CD8-positive, alpha-beta memory T cell (primary cell): ENCODE measurements around the gene ATG2A. TPM values are rescaled to one million over a fixed set of nuclear protein-coding genes. Genes with fewer than 3 reads are reported as not detected.

Source experiments
- CTCF ChIA-PET: fragments of 350-600 bp; sonication (Branson Sonifier 250); formaldehyde crosslinking; loops from one replicate; lab custom pipeline; 2021; ENCODE audit warnings: antibody characterized with exemption; lab: Charles Lee
- POLR2A ChIA-PET: fragments of 350-600 bp; sonication (Branson Sonifier 250); formaldehyde crosslinking; loops from one replicate; lab custom pipeline; 2021; ENCODE audit warnings: antibody characterized with exemption; lab: Charles Lee
- DNase-seq, 5 donors: peaks; one replicate each; pipeline versions ENCODE4 v3.0.0 to v3.0.0-alpha.2; 2020 to 2022; ENCODE audit warnings: mixed read lengths in 1 of 5
- H3K27ac ChIP-seq: one replicate; pipeline ENCODE4 v1.7.0; 2013; ENCODE audit warnings: low read depth, mild to moderate bottlenecking, low read length, moderate library complexity
- H3K27me3 ChIP-seq: 2 replicates; pipeline ENCODE4 v1.7.0; 2013; ENCODE audit warnings: low read length, mild to moderate bottlenecking; ENCODE audit not compliant: insufficient read depth, poor library complexity, severe bottlenecking
- H3K36me3 ChIP-seq: 2 replicates; pipeline ENCODE4 v1.7.0; 2013; ENCODE audit warnings: mild to moderate bottlenecking, low read length, moderate library complexity; ENCODE audit not compliant: insufficient read depth
- H3K4me1 ChIP-seq: 2 replicates; pipeline ENCODE4 v1.7.0; 2013; ENCODE audit warnings: mild to moderate bottlenecking, low read length, moderate library complexity; ENCODE audit not compliant: insufficient read depth
- H3K4me3 ChIP-seq: 2 replicates; pipeline ENCODE4 v1.7.0; 2013; ENCODE audit warnings: mild to moderate bottlenecking, low read length
- H3K9me3 ChIP-seq: 2 replicates; pipeline ENCODE4 v1.7.0; 2013; ENCODE audit warnings: mild to moderate bottlenecking, low read length
- H3K27ac Mint-ChIP-seq, 8 donors: one replicate each; pipeline ENCODE4 v1.8.0; 2020 to 2021; ENCODE audit warnings: mixed read lengths in 8 of 8, mild to moderate bottlenecking in 6 of 8, inconsistent platforms in 3 of 8, moderate library complexity in 3 of 8
- H3K27me3 Mint-ChIP-seq, 2 donors: one replicate each; pipeline ENCODE4 v1.8.0; 2020 to 2021; ENCODE audit warnings: mixed read lengths in 2 of 2, mild to moderate bottlenecking in 1 of 2, moderate library complexity in 1 of 2
- H3K36me3 Mint-ChIP-seq, 3 donors: one replicate each; pipeline ENCODE4 v1.8.0; 2020 to 2021; ENCODE audit warnings: mixed read lengths in 3 of 3, inconsistent platforms in 1 of 3, mild to moderate bottlenecking in 1 of 3
- H3K4me1 Mint-ChIP-seq, 3 donors: one replicate each; pipeline ENCODE4 v1.8.0; 2020 to 2021; ENCODE audit warnings: mixed read lengths in 3 of 3, inconsistent platforms in 1 of 3, mild to moderate bottlenecking in 1 of 3
- H3K4me3 Mint-ChIP-seq, 7 donors: one replicate each; pipeline ENCODE4 v1.8.0; 2020 to 2021; ENCODE audit warnings: mixed read lengths in 7 of 7, mild to moderate bottlenecking in 6 of 7, moderate library complexity in 4 of 7, inconsistent platforms in 2 of 7
- H3K9me3 Mint-ChIP-seq, 5 donors: one replicate each; pipeline ENCODE4 v1.8.0; 2020 to 2022; ENCODE audit warnings: mixed read lengths in 5 of 5, mild to moderate bottlenecking in 3 of 5, moderate library complexity in 2 of 5, inconsistent platforms in 1 of 5
- polyA plus RNA-seq: library from polyadenylated mRNA; unstranded; fragments of 300-500 nt; fragmentation: Illumina TruSeq; gene quantifications from one replicate; pipeline ENCODE4 v1.2.3, GENCODE V29; 2021
- total RNA-seq, 2 experiments: library from RNA; stranded (reverse); gene quantifications; one replicate each; pipeline ENCODE4 v1.2.3, GENCODE V29; 2021

ATG2A gene
- total and polyA plus RNA-seq, 3 experiments from 2014 or later, result 7.6 to 27.0 (median 25.7) TPM

GRCh38 chr11:64915376-64915887, 1.6 kb downstream of the ATG2A start:
- peaks cover 21% of the 10 kb centered on the region for H3K36me3 ChIP-seq
- POLR2A ChIA-PET, result interaction anchor here (0.5 to 1.6 kb wide), 5 partner anchors 9 to 206 kb away, joined by 3 to 8 read pairs (median 3); partner anchors contain the start of genes ARL2, PPP2R5B and SF1
- no peak for DNase-seq

GRCh38 chr11:64914123-64914522, 2.9 kb downstream of the ATG2A start:
- H3K36me3 Mint-ChIP-seq, result peaks cover 0 to 64% (median 0%) of the 10 kb centered on the region in 3 donors
- Histone ChIP-seq H3K9me3 (no peaks in the 10 kb centered on the region), H3K36me3 (peaks cover 21% of the 10 kb centered on the region), H3K4me3 (no peak overlapping the region), H3K4me1 (peaks cover 24% of the 10 kb centered on the region), H3K27me3 (no peaks in the 10 kb centered on the region), H3K27ac (no peak overlapping the region)
- peaks cover 24 to 39% (median 24%) of the 10 kb centered on the region in 3 donors for H3K4me1 Mint-ChIP-seq
- peak overlapping the region in 4 of 8 donors; percentile 12 to 82 (median 74) for H3K27ac Mint-ChIP-seq
- ChIA-PET CTCF (interaction anchor here (1.4 kb wide), 1 partner anchor 20 kb away, joined by 5 read pairs; no protein-coding TSS in a partner anchor), POLR2A (interaction anchor here (1.2 kb wide), 1 partner anchor 11 kb away, joined by 3 read pairs; the partner anchor contains the start of gene PPP2R5B)
- no peaks in the 10 kb centered on the region for H3K9me3 Mint-ChIP-seq
- H3K27me3 Mint-ChIP-seq, result no peaks in the 10 kb centered on the region
- no peak for DNase-seq
- peak overlapping the region in 1 of 7 donors; percentile 84 for H3K4me3 Mint-ChIP-seq

More at GRCh38 chr11:64915376-64915887, 1.6 kb downstream of the ATG2A start:
- H3K27ac Mint-ChIP-seq, result peak overlapping the region in 6 of 8 donors; percentile 76 to 99 (median 98)
- peak overlapping the region; percentile 96 for H3K27ac ChIP-seq
- H3K4me1 ChIP-seq, result peaks cover 24% of the 10 kb centered on the region
- peaks cover 0 to 52% (median 0%) of the 10 kb centered on the region in 3 donors for H3K36me3 Mint-ChIP-seq
- H3K9me3 ChIP-seq, result no peaks in the 10 kb centered on the region
- H3K27me3 Mint-ChIP-seq, result no peaks in the 10 kb centered on the region
- peak overlapping the region; percentile 84 to 97 (median 95) for H3K4me3 Mint-ChIP-seq
- no peaks in the 10 kb centered on the region for H3K27me3 ChIP-seq
- H3K9me3 Mint-ChIP-seq, result no peaks in the 10 kb centered on the region
- CTCF ChIA-PET, result interaction anchor here (1.3 to 1.5 kb wide), 3 partner anchors 21 to 46 kb away, joined by 4 to 5 read pairs (median 4); no protein-coding TSS in a partner anchor
- peak overlapping the region; percentile 94 for H3K4me3 ChIP-seq
- H3K4me1 Mint-ChIP-seq, result peaks cover 24 to 39% (median 24%) of the 10 kb centered on the region in 3 donors

- H3K36me3 ChIP-seq, result peaks cover 21% of the 10 kb centered on the region
Observed at GRCh38 chr11:64913171-64913727, 3.8 kb downstream of the ATG2A start.

GRCh38 chr11:64911689-64912088, 5.3 kb downstream of the ATG2A start:
- peaks cover 14 to 24% (median 17%) of the 10 kb centered on the region in 3 donors for H3K4me1 Mint-ChIP-seq

More at GRCh38 chr11:64913171-64913727, 3.8 kb downstream of the ATG2A start:
- H3K4me1 Mint-ChIP-seq, result peaks cover 24 to 39% (median 24%) of the 10 kb centered on the region in 3 donors
- no peak overlapping the region for H3K27ac Mint-ChIP-seq
- H3K9me3 Mint-ChIP-seq, result no peaks in the 10 kb centered on the region
- POLR2A ChIA-PET, result interaction anchor here (1.2 kb wide), 1 partner anchor 12 kb away, joined by 3 read pairs; the partner anchor contains the start of gene PPP2R5B
- no peak overlapping the region for H3K27ac ChIP-seq
- H3K9me3 ChIP-seq, result no peaks in the 10 kb centered on the region
- peak overlapping the region in 2 of 7 donors; percentile 27 to 54 for H3K4me3 Mint-ChIP-seq
- H3K4me1 ChIP-seq, result peaks cover 24% of the 10 kb centered on the region
- peaks cover 0 to 72% (median 0%) of the 10 kb centered on the region in 3 donors for H3K36me3 Mint-ChIP-seq
- H3K27me3 ChIP-seq, result no peaks in the 10 kb centered on the region
- H3K27me3 Mint-ChIP-seq, result no peaks in the 10 kb centered on the region
- no peak for DNase-seq
- CTCF ChIA-PET, result no interaction called here
- no peak overlapping the region for H3K4me3 ChIP-seq

GRCh38 chr11:64911142-64911541, 5.9 kb downstream of the ATG2A start:
- ChIA-PET CTCF (interaction anchor here (1.5 kb wide), 2 partner anchors 13 to 17 kb away, joined by 3 to 5 read pairs; partner anchors contain the start of gene PPP2R5B), POLR2A (no interaction called here)
- Histone ChIP-seq H3K4me3 (no peak overlapping the region), H3K4me1 (peaks cover 13% of the 10 kb centered on the region), H3K36me3 (peaks cover 21% of the 10 kb centered on the region), H3K9me3 (no peaks in the 10 kb centered on the region), H3K27me3 (no peaks in the 10 kb centered on the region), H3K27ac (no peak overlapping the region)
- Mint-ChIP-seq H3K9me3 (no peaks in the 10 kb centered on the region), H3K27me3 (no peaks in the 10 kb centered on the region), H3K4me3 (no peak overlapping the region), H3K4me1 (peaks cover 9 to 19% (median 12%) of the 10 kb centered on the region in 3 donors), H3K36me3 (peaks cover 0 to 80% (median 5%) of the 10 kb centered on the region in 3 donors), H3K27ac (peak overlapping the region in 1 of 8 donors; percentile 23)
- no peak for DNase-seq

More at GRCh38 chr11:64911689-64912088, 5.3 kb downstream of the ATG2A start:
- Histone ChIP-seq H3K4me3 (no peak overlapping the region), H3K27me3 (no peaks in the 10 kb centered on the region), H3K9me3 (no peaks in the 10 kb centered on the region), H3K27ac (no peak overlapping the region), H3K36me3 (peaks cover 21% of the 10 kb centered on the region), H3K4me1 (peaks cover 15% of the 10 kb centered on the region)
- peak overlapping the region in 2 of 8 donors; percentile 23 to 79 for H3K27ac Mint-ChIP-seq
- DNase-seq, result no peak
- ChIA-PET POLR2A (interaction anchor here (0.9 kb wide), 1 partner anchor 30 kb away, joined by 4 read pairs; no protein-coding TSS in a partner anchor), CTCF (interaction anchor here (0.9 to 1.5 kb wide), 3 partner anchors 13 to 63 kb away, joined by 3 to 5 read pairs (median 3); partner anchors contain the start of gene PPP2R5B)
- no peak overlapping the region for H3K4me3 Mint-ChIP-seq
- H3K9me3 Mint-ChIP-seq, result no peaks in the 10 kb centered on the region
- no peaks in the 10 kb centered on the region for H3K27me3 Mint-ChIP-seq
- H3K36me3 Mint-ChIP-seq, result peaks cover 0 to 83% (median 5%) of the 10 kb centered on the region in 3 donors

GRCh38 chr11:64910451-64911093, 6.4 kb downstream of the ATG2A start:
- Histone ChIP-seq H3K4me3 (no peak overlapping the region), H3K36me3 (peaks cover 24% of the 10 kb centered on the region), H3K27ac (no peak overlapping the region), H3K4me1 (peaks cover 8% of the 10 kb centered on the region), H3K27me3 (no peaks in the 10 kb centered on the region), H3K9me3 (no peaks in the 10 kb centered on the region)
- no peaks in the 10 kb centered on the region for H3K27me3 Mint-ChIP-seq
- H3K9me3 Mint-ChIP-seq, result no peaks in the 10 kb centered on the region
- ChIA-PET CTCF (no interaction called here), POLR2A (no interaction called here)
- H3K4me1 Mint-ChIP-seq, result peaks cover 5 to 13% (median 6%) of the 10 kb centered on the region in 3 donors
- peaks cover 0 to 82% (median 5%) of the 10 kb centered on the region in 3 donors for H3K36me3 Mint-ChIP-seq
- no peak for DNase-seq
- peak overlapping the region in 1 of 8 donors; percentile 93 for H3K27ac Mint-ChIP-seq
- H3K4me3 Mint-ChIP-seq, result no peak overlapping the region

GRCh38 chr11:64909653-64910343, 7.2 kb downstream of the ATG2A start:
- H3K9me3 ChIP-seq, result no peaks in the 10 kb centered on the region
- CTCF ChIA-PET, result no interaction called here
- H3K27me3 ChIP-seq, result no peaks in the 10 kb centered on the region
- H3K36me3 ChIP-seq, result peaks cover 29% of the 10 kb centered on the region
- Mint-ChIP-seq H3K36me3 (peaks cover 0 to 87% (median 7%) of the 10 kb centered on the region in 3 donors), H3K27ac (no peak overlapping the region), H3K27me3 (no peaks in the 10 kb centered on the region), H3K4me3 (no peak overlapping the region), H3K9me3 (no peaks in the 10 kb centered on the region), H3K4me1 (peaks cover 3 to 5% (median 5%) of the 10 kb centered on the region in 3 donors)
- no peaks in the 10 kb centered on the region for H3K4me1 ChIP-seq
- no peak for DNase-seq
- H3K27ac ChIP-seq, result no peak overlapping the region
- H3K4me3 ChIP-seq, result no peak overlapping the region
- POLR2A ChIA-PET, result interaction anchor here (0.8 kb wide), 1 partner anchor 30 kb away, joined by 3 read pairs; no protein-coding TSS in a partner anchor
